IMR-90 (cell line): ENCODE data around the gene UBASH3B. TPM values are rescaled to one million over a fixed set of nuclear protein-coding genes. Genes with fewer than 3 reads are reported as not detected.

Experiments
- ATAC-seq: fragments of 200-7000 bp; cut with Tn5 transposase; 2 replicates; pipeline ENCODE4 v1.9.1; 2020; ENCODE audit warnings: low read depth, mild to moderate bottlenecking, moderate library complexity
- BruUV-seq: library from RNA; stranded (reverse); fragments of 400-500 nt; replicated peaks from 2 replicates; lab custom pipeline; 2021; lab: Mats Ljungman, UMichigan
- CTCF ChIA-PET: fragments of 300-600 bp; formaldehyde crosslinking; extraction: SDS; loops from one replicate; lab custom pipeline; 2021; ENCODE audit warnings: antibody characterized with exemption; lab: Yijun Ruan, JAX
- POLR2A ChIA-PET: fragments of 300-600 bp; sonication (Branson Sonifier 250); formaldehyde crosslinking; loops from one replicate; lab custom pipeline; 2022; ENCODE audit warnings: antibody characterized with exemption; ENCODE audit not compliant: unreplicated experiment; lab: Charles Lee
- DNase-seq: peaks from one replicate; pipeline ENCODE4 v3.0.0; 2013
- H2AFZ ChIP-seq: replicated peaks from 2 replicates; pipeline ENCODE3; 2013; ENCODE audit warnings: low read length, mild to moderate bottlenecking; ENCODE audit not compliant: poor library complexity
- H2AK5ac ChIP-seq: 2 replicates; pipeline ENCODE4 v1.6.1; 2013; ENCODE audit warnings: low read depth, low read length, inconsistent platforms
- H2AK9ac ChIP-seq: replicated peaks from 2 replicates; pipeline ENCODE3; 2013; ENCODE audit warnings: mild to moderate bottlenecking, low read depth, low read length, moderate library complexity; ENCODE audit not compliant: poor library complexity
- H2BK120ac ChIP-seq: 2 replicates; pipeline ENCODE4 v1.6.1; 2013; ENCODE audit warnings: low read depth, low read length, inconsistent platforms
- H2BK15ac ChIP-seq: 3 replicates; pipeline ENCODE4 v1.6.1; 2013; ENCODE audit warnings: low read depth, low read length, inconsistent platforms
- H2BK20ac ChIP-seq: 2 replicates; pipeline ENCODE4 v1.6.1; 2013; ENCODE audit warnings: low read depth, mild to moderate bottlenecking, inconsistent platforms, low read length, moderate library complexity
- H2BK5ac ChIP-seq: 2 replicates; pipeline ENCODE4 v1.6.1; 2013; ENCODE audit warnings: mild to moderate bottlenecking, low read depth, low read length, inconsistent platforms; ENCODE audit not compliant: poor library complexity, severe bottlenecking
- H3K14ac ChIP-seq: replicated peaks from 2 replicates; pipeline ENCODE4 v1.6.1; 2013; ENCODE audit warnings: low read depth, low read length, inconsistent platforms
- H3K18ac ChIP-seq: 2 replicates; pipeline ENCODE4 v1.6.1; 2013; ENCODE audit warnings: low read depth, low read length, control low read depth
- H3K23ac ChIP-seq: 2 replicates; pipeline ENCODE4 v1.6.1; 2013; ENCODE audit warnings: low read depth, low read length, inconsistent platforms
- H3K27ac ChIP-seq: 2 replicates; pipeline ENCODE4 v1.5.1; 2013; ENCODE audit warnings: mild to moderate bottlenecking, control low read depth, low read length; ENCODE audit not compliant: insufficient read depth
- H3K27me3 ChIP-seq: 2 replicates; pipeline ENCODE4 v1.6.1; 2013; ENCODE audit warnings: low read length; ENCODE audit not compliant: control insufficient read depth, insufficient read depth
- H3K36me3 ChIP-seq: 2 replicates; pipeline ENCODE4 v1.6.1; 2013; ENCODE audit warnings: low read length, mixed read lengths; ENCODE audit not compliant: control insufficient read depth, insufficient read depth
- H3K4ac ChIP-seq: 2 replicates; pipeline ENCODE4 v1.6.1; 2013; ENCODE audit warnings: low read depth, low read length, inconsistent platforms
- H3K4me1 ChIP-seq: 2 replicates; pipeline ENCODE4 v1.6.1; 2013; ENCODE audit warnings: low read length, mixed read lengths; ENCODE audit not compliant: control insufficient read depth, insufficient read depth
- H3K4me2 ChIP-seq: 2 replicates; pipeline ENCODE4 v1.6.1; 2013; ENCODE audit warnings: low read depth, mild to moderate bottlenecking, control low read depth, low read length, moderate library complexity
- H3K4me3 ChIP-seq: 2 replicates; pipeline ENCODE4 v1.5.1; 2013; ENCODE audit warnings: low read depth, mild to moderate bottlenecking, control low read depth, low read length, moderate library complexity; ENCODE audit not compliant: insufficient read depth
- H3K56ac ChIP-seq: 2 replicates; pipeline ENCODE4 v1.6.1; 2013; ENCODE audit warnings: low read length, inconsistent platforms; ENCODE audit not compliant: insufficient read depth; ENCODE audit errors: extremely low read depth
- H3K79me1 ChIP-seq, 2 experiments: 2 replicates each; pipeline ENCODE4 v1.6.1; 2013; ENCODE audit warnings: low read length in 2 of 2, inconsistent platforms in 1 of 2, low read depth in 1 of 2
- H3K9ac ChIP-seq: 2 replicates; pipeline ENCODE4 v1.6.1; 2013; ENCODE audit warnings: low read depth, low read length, control low read depth
- H3K9me1 ChIP-seq: 2 replicates; pipeline ENCODE4 v1.6.1; 2013; ENCODE audit warnings: low read length, inconsistent platforms; ENCODE audit not compliant: insufficient read depth
- H3K9me3 ChIP-seq: 2 replicates; pipeline ENCODE4 v1.6.1; 2013; ENCODE audit warnings: low read length; ENCODE audit not compliant: control insufficient read depth, insufficient read depth
- H4K20me1 ChIP-seq: 2 replicates; pipeline ENCODE4 v1.6.1; 2013; ENCODE audit warnings: low read length, inconsistent platforms; ENCODE audit not compliant: insufficient read depth
- H4K5ac ChIP-seq: 2 replicates; pipeline ENCODE4 v1.6.1; 2013; ENCODE audit warnings: mild to moderate bottlenecking, low read depth, low read length, control low read depth
- H4K8ac ChIP-seq, 2 experiments: 2 replicates each; pipeline ENCODE4 v1.6.1; 2013; ENCODE audit warnings: low read depth in 2 of 2, low read length in 2 of 2, control low read depth in 1 of 2, inconsistent platforms in 1 of 2
- H4K91ac ChIP-seq: 2 replicates; pipeline ENCODE4 v1.6.1; 2013; ENCODE audit warnings: low read depth, low read length, inconsistent platforms; ENCODE audit not compliant: insufficient read depth
- CEBPB ChIP-seq: IDR thresholded peaks from 2 replicates; pipeline ENCODE4 v1.6.1; 2012; ENCODE audit warnings: low read depth, low read length, improper control_type of control experiment
- MAFK ChIP-seq: IDR thresholded peaks from 2 replicates; pipeline ENCODE4 v1.6.1; 2012; ENCODE audit warnings: low read depth, low read length, improper control_type of control experiment
- MXI1 ChIP-seq: IDR thresholded peaks from 2 replicates; pipeline ENCODE4 v1.6.1; 2012; ENCODE audit warnings: low read depth, mild to moderate bottlenecking, low read length, moderate library complexity, borderline replicate concordance
- WGBS, 2 experiments: methylation state at CpG; one replicate each; pipeline versions ENCODE4 v1.1.5 to v1.1.7; 2013; ENCODE audit warnings: missing lambda C conversion rate in 2 of 2; ENCODE audit not compliant: insufficient read length in 1 of 2; ENCODE audit errors: extremely low coverage in 2 of 2; 5-methylcytosine and 5-hydroxymethylcytosine counted together
- dilution Hi-C: fragments of 300-500 bp; cut with HindIII; formaldehyde crosslinking; loops from one replicate; pipeline ENCODE4 v1.14.3; 2018; ENCODE audit warnings: low sequenced_read_pairs; ENCODE audit not compliant: unreplicated experiment
- in situ Hi-C: fragments of 300-500 bp; cut with MboI; formaldehyde crosslinking; loops from 3 replicates; pipeline ENCODE4 v1.14.3; 2019; ENCODE audit warnings: low sequenced_read_pairs, inconsistent platforms, mixed read lengths
- intact Hi-C: fragments of 100-400 bp; cut with micrococcal nuclease; formaldehyde crosslinking; loops from 2 replicates; pipeline ENCODE4 v1.10.0; 2022
- polyA plus RNA-seq, 3 experiments: library from polyadenylated mRNA; depleted of rRNA; stranded (reverse); fragments of >200 nt; gene quantifications; 2 replicates each; pipeline ENCODE4 v1.2.3, GENCODE V29; 2012; ENCODE audit warnings: low replicate concordance in 1 of 3
- total RNA-seq: library from RNA; depleted of rRNA; stranded (reverse); fragments of >200 nt; gene quantifications from 2 replicates; pipeline ENCODE4 v1.2.3, GENCODE V29; 2012

Gene UBASH3B
- total and polyA plus RNA-seq, 2 of the 4 experiments (the other 2 are of a cell fraction) = 27.2 to 48.0 TPM

DNA sequence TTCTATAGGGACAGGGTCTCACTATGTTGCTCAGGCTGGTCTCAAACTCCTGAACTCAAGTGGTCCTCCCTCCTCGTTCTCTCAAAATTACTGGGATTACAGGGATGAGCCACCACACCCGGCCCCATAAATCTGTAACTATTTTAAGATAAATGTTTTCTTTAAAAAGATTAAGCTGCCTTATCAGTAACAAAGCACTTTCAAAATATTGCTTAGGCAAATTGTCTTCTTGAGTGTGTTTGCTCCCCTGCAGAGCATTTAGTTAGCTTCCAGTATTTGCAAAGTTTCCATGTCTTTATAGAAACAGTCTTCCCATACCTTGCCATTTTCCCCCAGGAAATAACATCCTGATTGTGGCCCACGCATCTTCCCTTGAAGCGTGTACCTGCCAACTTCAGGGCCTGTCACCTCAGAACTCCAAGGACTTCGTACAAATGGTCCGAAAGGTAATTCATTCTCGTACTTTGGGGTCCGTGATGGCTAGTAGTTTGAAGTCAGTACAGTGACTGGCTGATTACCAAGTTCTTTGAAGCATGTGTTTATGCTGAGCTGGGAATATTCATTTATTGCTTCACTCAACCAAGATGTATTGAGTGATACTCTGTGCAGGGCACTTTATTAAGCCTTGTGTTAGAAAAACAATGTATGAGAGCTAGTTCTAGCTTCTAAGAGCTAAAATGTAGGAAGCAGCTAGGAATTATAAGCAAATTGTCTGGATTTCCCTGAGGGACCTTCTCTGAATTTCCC, 152.4 kb downstream of the UBASH3B start:
- BruUV-seq = no TSS peak

More for the DNA sequence above, 152.4 kb downstream of the UBASH3B start:
- Histone ChIP-seq H3K36me3 (peaks cover 6% of the 10 kb centered on the region), H3K4ac (peak overlapping the region; percentile 65; the same call in 1 of the 2 replicates), H4K8ac (0 out of 4 replicates have a peak overlapping the region, but pooled peaks of 1 of the 2 experiments have one; percentile 14), H2BK120ac (peak overlapping the region; percentile 71), H3K23ac (no peak overlapping the region; the same call in 1 of the 2 replicates), H4K5ac (peak overlapping the region; percentile 64; the same call in 1 of the 2 replicates), H3K9me3 (no peaks in the 10 kb centered on the region), H3K4me1 (peaks cover 14% of the 10 kb centered on the region), H3K56ac (no peak overlapping the region), H3K27ac (peak overlapping the region; percentile 64; the same call in 1 of the 2 replicates), H3K79me1 (peaks cover under 1 to 8% of the 10 kb centered on the region in 2 experiments; a peak in 2 of 4 replicates), H4K20me1 (no peaks in the 10 kb centered on the region), H3K9ac (no peak overlapping the region), H2BK5ac (no peak overlapping the region), H3K4me2 (peak overlapping the region; percentile 83; the same call in 1 of the 2 replicates), H2AFZ (no peak overlapping the region), H3K9me1 (peaks cover 12% of the 10 kb centered on the region), H2BK20ac (no peak overlapping the region), H3K14ac (peak overlapping the region; percentile 81; the same call in 1 of the 2 replicates), H4K91ac (no peak overlapping the region), H3K27me3 (no peaks in the 10 kb centered on the region), H2AK5ac (no peak overlapping the region), H3K4me3 (no peak overlapping the region), H2AK9ac (no peak overlapping the region), H2BK15ac (no peak overlapping the region), H3K18ac (peak overlapping the region; percentile 81; the same call in 1 of the 2 replicates)
- WGBS, 2 experiments = 35% methylated on average over 3 of the region's 8 CpGs; no CpG with 5 or more reads in 1 of the 2 experiments
- in situ Hi-C loops = no loop called here
- POLR2A ChIA-PET = no interaction called here
- ATAC-seq (peak; percentile 60), DNase-seq (peak; percentile 49)
- TF ChIP-seq MXI1 (no peak), CEBPB (peak; percentile 54), MAFK (peak; percentile 53)
- CTCF ChIA-PET = interaction anchor here (0.6 to 1.9 kb wide), 6 partner anchors 9 to 1012 kb away, joined by 3 to 8 read pairs (median 4); no protein-coding TSS in a partner anchor
- dilution Hi-C loops = no loop called here
- intact Hi-C loops = no loop called here
